Measurements from ENCODE around the gene MTHFD1L.

DNA sequence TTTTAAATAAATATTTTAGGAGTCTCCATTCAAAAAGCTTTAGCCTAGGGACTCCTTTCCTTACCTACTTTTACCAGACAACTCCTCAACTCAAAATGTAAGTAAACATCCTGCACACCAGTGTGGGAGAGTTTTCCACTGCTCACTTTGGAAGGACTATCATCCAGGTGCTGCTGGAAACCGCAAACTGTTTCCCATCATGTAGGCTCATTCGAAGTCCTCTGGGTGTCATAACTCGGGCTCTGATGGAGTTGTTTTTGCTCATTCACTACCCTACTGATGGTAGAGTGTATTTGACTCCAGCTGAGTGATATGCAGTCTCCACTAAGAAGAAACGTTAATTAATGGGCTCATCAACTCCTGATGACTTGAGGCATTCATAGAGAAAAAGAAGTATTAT lies 237.8 kb downstream of the MTHFD1L start:
- no peak for TF ChIP-seq ZNF565 (CRISPR knock-in tag; conservative IDR thresholded peaks at IDR 0.05; ENCODE audit: low read depth)
- TF ChIP-seq ZNF70 (CRISPR knock-in tag; IDR thresholded peaks at IDR 0.05) = no peak
- TF ChIP-seq, protein P1, sequence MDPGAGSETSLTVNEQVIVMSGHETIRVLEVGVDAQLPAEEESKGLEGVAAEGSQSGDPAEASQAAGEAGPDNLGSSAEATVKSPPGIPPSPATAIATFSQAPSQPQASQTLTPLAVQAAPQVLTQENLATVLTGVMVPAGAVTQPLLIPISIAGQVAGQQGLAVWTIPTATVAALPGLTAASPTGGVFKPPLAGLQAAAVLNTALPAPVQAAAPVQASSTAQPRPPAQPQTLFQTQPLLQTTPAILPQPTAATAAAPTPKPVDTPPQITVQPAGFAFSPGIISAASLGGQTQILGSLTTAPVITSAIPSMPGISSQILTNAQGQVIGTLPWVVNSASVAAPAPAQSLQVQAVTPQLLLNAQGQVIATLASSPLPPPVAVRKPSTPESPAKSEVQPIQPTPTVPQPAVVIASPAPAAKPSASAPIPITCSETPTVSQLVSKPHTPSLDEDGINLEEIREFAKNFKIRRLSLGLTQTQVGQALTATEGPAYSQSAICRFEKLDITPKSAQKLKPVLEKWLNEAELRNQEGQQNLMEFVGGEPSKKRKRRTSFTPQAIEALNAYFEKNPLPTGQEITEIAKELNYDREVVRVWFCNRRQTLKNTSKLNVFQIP (CRISPR knock-in tag; IDR thresholded peaks at IDR 0.05; ENCODE audit: borderline replicate concordance, low read depth) = no peak
- TF ChIP-seq RARB (CRISPR knock-in tag; IDR thresholded peaks at IDR 0.05) = no peak
- TF ChIP-seq, protein P2, sequence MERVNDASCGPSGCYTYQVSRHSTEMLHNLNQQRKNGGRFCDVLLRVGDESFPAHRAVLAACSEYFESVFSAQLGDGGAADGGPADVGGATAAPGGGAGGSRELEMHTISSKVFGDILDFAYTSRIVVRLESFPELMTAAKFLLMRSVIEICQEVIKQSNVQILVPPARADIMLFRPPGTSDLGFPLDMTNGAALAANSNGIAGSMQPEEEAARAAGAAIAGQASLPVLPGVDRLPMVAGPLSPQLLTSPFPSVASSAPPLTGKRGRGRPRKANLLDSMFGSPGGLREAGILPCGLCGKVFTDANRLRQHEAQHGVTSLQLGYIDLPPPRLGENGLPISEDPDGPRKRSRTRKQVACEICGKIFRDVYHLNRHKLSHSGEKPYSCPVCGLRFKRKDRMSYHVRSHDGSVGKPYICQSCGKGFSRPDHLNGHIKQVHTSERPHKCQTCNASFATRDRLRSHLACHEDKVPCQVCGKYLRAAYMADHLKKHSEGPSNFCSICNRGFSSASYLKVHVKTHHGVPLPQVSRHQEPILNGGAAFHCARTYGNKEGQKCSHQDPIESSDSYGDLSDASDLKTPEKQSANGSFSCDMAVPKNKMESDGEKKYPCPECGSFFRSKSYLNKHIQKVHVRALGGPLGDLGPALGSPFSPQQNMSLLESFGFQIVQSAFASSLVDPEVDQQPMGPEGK (CRISPR knock-in tag; IDR thresholded peaks at IDR 0.05; ENCODE audit: borderline replicate concordance) = no peak
- TF ChIP-seq, protein P3, sequence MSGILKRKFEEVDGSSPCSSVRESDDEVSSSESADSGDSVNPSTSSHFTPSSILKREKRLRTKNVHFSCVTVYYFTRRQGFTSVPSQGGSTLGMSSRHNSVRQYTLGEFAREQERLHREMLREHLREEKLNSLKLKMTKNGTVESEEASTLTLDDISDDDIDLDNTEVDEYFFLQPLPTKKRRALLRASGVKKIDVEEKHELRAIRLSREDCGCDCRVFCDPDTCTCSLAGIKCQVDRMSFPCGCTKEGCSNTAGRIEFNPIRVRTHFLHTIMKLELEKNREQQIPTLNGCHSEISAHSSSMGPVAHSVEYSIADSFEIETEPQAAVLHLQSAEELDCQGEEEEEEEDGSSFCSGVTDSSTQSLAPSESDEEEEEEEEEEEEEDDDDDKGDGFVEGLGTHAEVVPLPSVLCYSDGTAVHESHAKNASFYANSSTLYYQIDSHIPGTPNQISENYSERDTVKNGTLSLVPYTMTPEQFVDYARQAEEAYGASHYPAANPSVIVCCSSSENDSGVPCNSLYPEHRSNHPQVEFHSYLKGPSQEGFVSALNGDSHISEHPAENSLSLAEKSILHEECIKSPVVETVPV (CRISPR knock-in tag; IDR thresholded peaks at IDR 0.05) = no peak
- TF ChIP-seq TOX (CRISPR knock-in tag; IDR thresholded peaks at IDR 0.05; ENCODE audit: borderline replicate concordance) = no peak
- no peak for TF ChIP-seq ZC3H10 (CRISPR knock-in tag; IDR thresholded peaks at IDR 0.05)
- TF ChIP-seq PPARA (CRISPR knock-in tag; IDR thresholded peaks at IDR 0.05; ENCODE audit: borderline replicate concordance) = no peak

Data from SK-N-SH treated with all-trans-retinoic acid at 6 μM for 48 hours (cell line).